ENCODE results near the gene JADE3.
"Not testable (repeated sequence)": the region's sequence is repeated elsewhere in the genome, so short reads cannot be mapped to it uniquely, and the experiment has no call there.

- TF ChIP-seq CTCF, POLR2A (IDR thresholded peaks at IDR 0.05): not testable (repeated sequence)
Observed at GRCh38 chrX:46977046-46977445, 64.8 kb downstream of the JADE3 start.

All from esophagus squamous epithelium (tissue), 4 donors.